Mammary epithelial cell (primary cell): Measurements from ENCODE around the gene IRS2.

Source experiments
- EZH2 ChIP-seq: IDR thresholded peaks from 2 replicates; pipeline ENCODE4 v1.6.1; 2012; ENCODE audit warnings: low read length, inconsistent platforms, borderline replicate concordance
- TF ChIP-seq, protein P1 (sequence below), 2 donors: IDR thresholded peaks in 1 of 2; conservative IDR thresholded peaks in 1 of 2; 2 replicates each; pipeline ENCODE4 v1.5.1; 2011 to 2012; ENCODE audit warnings: inconsistent platforms in 2 of 2, low read length in 2 of 2, mild to moderate bottlenecking in 2 of 2, control low read depth in 1 of 2, low read depth in 1 of 2; ENCODE audit not compliant: insufficient read depth in 1 of 2; ENCODE audit errors: extremely low read depth in 1 of 2

DNA sequence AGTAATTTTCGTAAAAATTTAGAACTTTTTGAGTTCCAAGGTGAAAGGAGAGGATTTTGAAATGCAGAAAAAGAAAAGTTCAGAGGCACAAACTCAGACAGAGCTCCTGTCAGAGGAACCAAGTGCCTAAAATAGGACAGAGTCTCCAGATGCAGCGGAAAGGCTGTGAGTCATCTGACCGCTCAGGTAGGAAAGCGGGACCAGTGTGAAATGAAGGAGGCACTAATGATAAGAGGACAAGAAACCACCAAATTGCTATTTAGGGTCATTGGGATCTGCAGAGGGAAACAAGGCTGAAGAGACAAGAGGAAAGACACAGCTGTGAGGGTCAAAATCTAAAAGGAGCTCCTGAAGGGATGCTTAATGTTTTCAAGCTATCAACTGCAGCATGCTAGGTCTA, 34.9 kb downstream of the IRS2 start:
- TF ChIP-seq EZH2, result no peak
- TF ChIP-seq, protein P1, sequence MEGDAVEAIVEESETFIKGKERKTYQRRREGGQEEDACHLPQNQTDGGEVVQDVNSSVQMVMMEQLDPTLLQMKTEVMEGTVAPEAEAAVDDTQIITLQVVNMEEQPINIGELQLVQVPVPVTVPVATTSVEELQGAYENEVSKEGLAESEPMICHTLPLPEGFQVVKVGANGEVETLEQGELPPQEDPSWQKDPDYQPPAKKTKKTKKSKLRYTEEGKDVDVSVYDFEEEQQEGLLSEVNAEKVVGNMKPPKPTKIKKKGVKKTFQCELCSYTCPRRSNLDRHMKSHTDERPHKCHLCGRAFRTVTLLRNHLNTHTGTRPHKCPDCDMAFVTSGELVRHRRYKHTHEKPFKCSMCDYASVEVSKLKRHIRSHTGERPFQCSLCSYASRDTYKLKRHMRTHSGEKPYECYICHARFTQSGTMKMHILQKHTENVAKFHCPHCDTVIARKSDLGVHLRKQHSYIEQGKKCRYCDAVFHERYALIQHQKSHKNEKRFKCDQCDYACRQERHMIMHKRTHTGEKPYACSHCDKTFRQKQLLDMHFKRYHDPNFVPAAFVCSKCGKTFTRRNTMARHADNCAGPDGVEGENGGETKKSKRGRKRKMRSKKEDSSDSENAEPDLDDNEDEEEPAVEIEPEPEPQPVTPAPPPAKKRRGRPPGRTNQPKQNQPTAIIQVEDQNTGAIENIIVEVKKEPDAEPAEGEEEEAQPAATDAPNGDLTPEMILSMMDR (conservative IDR thresholded peaks at IDR 0.05 in 1 of 2, IDR thresholded peaks at IDR 0.05 in 1 of 2; ENCODE audit: extremely low read depth in 1 of 2, insufficient read depth in 1 of 2, low read depth in 1 of 2, low read length in 2 of 2), result no peak
